Calu3 (cell line): ENCODE measurements around the gene SEC31B. TPM values are rescaled to one million over a fixed set of nuclear protein-coding genes. Genes with fewer than 3 reads are reported as not detected.

Source experiments
- BruUV-seq: library from RNA; stranded (reverse); fragments of 400-500 nt; replicated peaks from 2 replicates; lab custom pipeline; 2021; lab: Mats Ljungman, UMichigan
- CTCF ChIA-PET: fragments of 300-600 bp; sonication (Branson Sonifier 250); formaldehyde crosslinking; loops from one replicate; lab custom pipeline; 2022; ENCODE audit warnings: antibody characterized with exemption; lab: Charles Lee
- DNase-seq: peaks from one replicate; pipeline ENCODE4 v3.0.0; 2022
- H3K27ac Mint-ChIP-seq: one replicate; pipeline ENCODE4 v1.8.0; 2022; ENCODE audit warnings: mixed read lengths; ENCODE audit not compliant: unreplicated experiment
- H3K27me3 Mint-ChIP-seq: one replicate; pipeline ENCODE4 v1.8.0; 2022; ENCODE audit warnings: mixed read lengths; ENCODE audit not compliant: unreplicated experiment
- H3K36me3 Mint-ChIP-seq: one replicate; pipeline ENCODE4 v1.8.0; 2022; ENCODE audit warnings: mild to moderate bottlenecking, moderate library complexity, mixed read lengths; ENCODE audit not compliant: insufficient read depth, unreplicated experiment
- H3K4me1 Mint-ChIP-seq: one replicate; pipeline ENCODE4 v1.8.0; 2022; ENCODE audit warnings: mild to moderate bottlenecking, low read depth, mixed read lengths; ENCODE audit not compliant: unreplicated experiment
- H3K4me3 Mint-ChIP-seq: one replicate; pipeline ENCODE4 v1.8.0; 2022; ENCODE audit warnings: mild to moderate bottlenecking, low read depth, moderate library complexity, mixed read lengths; ENCODE audit not compliant: unreplicated experiment
- H3K9me3 Mint-ChIP-seq: one replicate; pipeline ENCODE4 v1.8.0; 2022; ENCODE audit warnings: low read depth, mixed read lengths; ENCODE audit not compliant: unreplicated experiment
- CTCF ChIP-seq: fragments of 200-600 bp; IDR thresholded peaks from one replicate; pipeline ENCODE4 v1.8.0; 2022; ENCODE audit warnings: antibody characterized with exemption; ENCODE audit not compliant: unreplicated experiment
- intact Hi-C: fragments of 100-400 bp; cut with micrococcal nuclease; formaldehyde crosslinking; loops from one replicate; pipeline ENCODE4 v1.10.0; 2022; ENCODE audit not compliant: unreplicated experiment
- total RNA-seq: library from RNA; stranded (reverse); gene quantifications from 2 replicates; pipeline ENCODE4 v1.2.3, GENCODE V29; 2022

Gene SEC31B
- total RNA-seq, 1 experiment from 2014 or later: 6.5 TPM

- H3K4me1 Mint-ChIP-seq: no peaks in the 10 kb centered on the region
- peak overlapping the region; percentile 71 for H3K27ac Mint-ChIP-seq
- no TSS peak for BruUV-seq
These were observed 9.3 kb upstream of the SEC31B start for GRCh38 chr10:100528921-100529474.

GRCh38 chr10:100528123-100528886 lies 8.6 kb upstream of the SEC31B start:
- H3K36me3 Mint-ChIP-seq: peaks cover 15% of the 10 kb centered on the region
- CTCF ChIA-PET: no interaction called here
- H3K9me3 Mint-ChIP-seq: no peaks in the 10 kb centered on the region
- H3K4me3 Mint-ChIP-seq: peak overlapping the region; percentile 94
- H3K4me1 Mint-ChIP-seq: no peaks in the 10 kb centered on the region
- no peak for TF ChIP-seq CTCF
- no peaks in the 10 kb centered on the region for H3K27me3 Mint-ChIP-seq
- DNase-seq: no peak
- intact Hi-C loops: no loop called here
- no peak overlapping the region for H3K27ac Mint-ChIP-seq
- TSS peak; percentile 69 for BruUV-seq

More at GRCh38 chr10:100528921-100529474, 9.3 kb upstream of the SEC31B start:
- TF ChIP-seq CTCF: no peak
- no peak for DNase-seq
- Mint-ChIP-seq H3K27me3 (no peaks in the 10 kb centered on the region), H3K36me3 (peaks cover 15% of the 10 kb centered on the region), H3K4me3 (peak overlapping the region; percentile 94), H3K9me3 (no peaks in the 10 kb centered on the region)
- CTCF ChIA-PET: no interaction called here
- intact Hi-C loops: no loop called here

GRCh38 chr10:100524638-100525037 lies 5.0 kb upstream of the SEC31B start:
- TF ChIP-seq CTCF: no peak
- intact Hi-C loops: no loop called here
- no TSS peak for BruUV-seq
- CTCF ChIA-PET: no interaction called here
- H3K36me3 Mint-ChIP-seq: peaks cover 8% of the 10 kb centered on the region
- H3K27ac Mint-ChIP-seq: no peak overlapping the region
- no peaks in the 10 kb centered on the region for H3K9me3 Mint-ChIP-seq
- H3K4me3 Mint-ChIP-seq: no peak overlapping the region
- no peak for DNase-seq
- H3K27me3 Mint-ChIP-seq: no peaks in the 10 kb centered on the region
- no peaks in the 10 kb centered on the region for H3K4me1 Mint-ChIP-seq

- no peak for DNase-seq
- CTCF ChIA-PET: no interaction called here
- no TSS peak for BruUV-seq
- Mint-ChIP-seq H3K36me3 (peaks cover 4% of the 10 kb centered on the region), H3K27me3 (no peaks in the 10 kb centered on the region), H3K9me3 (no peaks in the 10 kb centered on the region), H3K4me1 (no peaks in the 10 kb centered on the region), H3K4me3 (no peak overlapping the region), H3K27ac (no peak overlapping the region)
- TF ChIP-seq CTCF: no peak
- intact Hi-C loops: no loop called here
These were observed 4.5 kb upstream of the SEC31B start for GRCh38 chr10:100524206-100524605.
